COR-L47 (cell line): Measurements from ENCODE around the gene CCDC50.

Source experiments
- DNase-seq: peaks from one replicate; lab custom pipeline; 2025; lab: John Stamatoyannopoulos, UW

CCDC50 gene

GRCh38 chr3:191380001-191380400 is 50.8 kb downstream of the CCDC50 start:
- DNase-seq, result no peak

- no peak for DNase-seq
Measured at GRCh38 chr3:191381303-191381702, 52.1 kb downstream of the CCDC50 start.

DNA sequence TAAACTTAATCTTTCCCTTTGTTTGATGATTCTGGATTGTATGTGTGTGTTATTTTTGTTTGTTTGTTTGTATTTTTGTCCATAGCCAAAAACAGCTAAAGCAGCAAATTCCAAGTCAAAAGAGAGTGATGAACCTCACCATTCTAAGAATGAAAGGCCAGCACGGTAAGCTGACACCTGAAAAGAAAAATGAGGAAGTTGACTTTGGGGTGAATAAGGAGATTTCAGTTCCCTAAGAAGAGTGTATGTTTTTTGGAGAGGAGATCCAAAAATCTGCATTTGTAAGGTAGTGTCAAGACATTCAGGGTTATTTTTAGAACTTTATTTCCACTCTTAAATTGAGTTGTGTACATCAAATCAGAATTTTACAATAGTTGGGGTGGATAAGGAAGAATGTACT is 53.5 kb downstream of the CCDC50 start:
- DNase-seq, result no peak

- no peak for DNase-seq
Measured at GRCh38 chr3:191383124-191383523, 53.9 kb downstream of the CCDC50 start.

- no peak for DNase-seq
Measured at GRCh38 chr3:191385101-191385500, 55.9 kb downstream of the CCDC50 start.

GRCh38 chr3:191387441-191388077 is 58.4 kb downstream of the CCDC50 start:
- no peak for DNase-seq

DNA sequence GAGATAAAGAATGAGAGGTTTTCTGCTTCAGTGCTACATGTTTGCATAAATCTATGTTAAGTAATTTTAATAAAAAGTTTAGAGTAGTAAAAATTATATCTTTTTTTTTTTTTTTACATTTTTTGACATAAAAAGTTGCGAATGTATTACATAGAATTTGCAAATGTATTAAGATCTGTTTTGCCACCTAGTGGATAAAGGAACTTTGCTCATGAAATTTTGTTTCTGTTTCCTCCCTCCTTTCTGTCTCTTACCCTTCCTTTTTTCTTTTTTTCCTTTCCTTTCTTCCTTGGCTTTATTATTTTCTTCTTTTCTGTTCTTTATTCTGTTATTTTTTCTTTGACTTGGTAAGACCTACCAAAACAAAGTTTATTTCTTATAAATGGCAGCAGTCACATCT is 59.6 kb downstream of the CCDC50 start:
- DNase-seq, result no peak

DNA sequence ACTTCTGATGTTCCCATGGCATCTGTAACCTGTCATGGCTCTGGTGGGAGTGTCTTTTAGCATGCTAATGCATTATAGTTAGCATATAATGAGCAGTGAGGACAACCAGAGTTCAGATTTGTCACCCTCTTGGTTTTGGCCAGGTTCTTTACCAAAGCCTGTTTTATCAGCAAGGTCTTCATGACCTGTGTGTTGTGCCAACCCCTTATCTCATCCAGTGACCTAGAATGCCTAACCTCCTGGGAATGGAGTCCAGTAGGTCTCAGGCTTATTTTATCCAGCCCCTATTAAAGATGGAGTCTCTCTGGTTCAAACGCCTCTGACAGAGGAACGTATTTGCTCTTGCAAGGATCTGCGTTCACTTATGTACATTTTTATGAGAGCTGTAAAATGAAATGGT is 61.4 kb downstream of the CCDC50 start:
- DNase-seq, result no peak

DNA sequence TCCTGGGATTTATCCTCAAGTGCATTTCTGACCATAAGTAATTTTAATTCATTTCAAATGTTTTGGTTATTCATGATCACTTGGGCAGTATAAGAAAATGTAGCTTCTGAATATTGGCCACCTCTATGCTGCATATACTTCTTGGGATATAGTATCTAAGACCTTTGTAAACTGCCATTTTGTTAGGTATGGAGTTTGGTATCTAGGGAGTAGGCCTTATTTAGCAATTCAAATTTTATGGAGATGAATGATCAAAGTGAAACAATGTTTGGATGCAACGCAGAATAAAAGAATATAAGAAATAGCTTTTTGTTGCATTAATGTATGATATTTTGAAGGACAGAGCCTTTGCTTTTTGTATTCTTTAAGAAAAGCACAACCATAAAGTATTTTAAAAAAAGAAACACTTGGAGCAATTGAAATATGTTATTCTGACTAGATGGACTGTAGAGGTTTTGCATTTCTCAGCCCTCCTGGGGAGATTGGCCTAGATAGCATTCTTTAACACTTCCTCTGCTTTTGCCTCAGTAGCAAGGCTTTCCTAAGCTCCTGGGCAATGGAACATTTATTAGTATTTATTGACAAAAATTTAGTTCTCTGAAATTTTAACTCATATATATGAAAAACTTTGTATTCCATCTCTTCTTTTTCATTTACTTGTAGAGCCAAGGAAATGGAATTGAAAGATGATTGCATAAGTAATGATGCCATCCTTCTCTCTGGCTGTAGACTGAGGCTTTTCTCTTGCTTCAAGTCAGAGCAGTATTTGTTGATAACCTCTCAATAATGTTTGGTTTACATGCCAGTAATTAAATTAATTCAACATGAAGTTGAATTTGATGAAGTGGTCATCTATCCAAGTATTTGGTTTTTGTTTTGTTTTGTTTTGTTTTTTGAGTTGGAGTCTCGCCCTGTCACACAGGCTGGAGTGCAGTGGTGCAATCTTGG is 62.9 kb downstream of the CCDC50 start:
- no peak for DNase-seq

GRCh38 chr3:191393146-191393545 is 64.0 kb downstream of the CCDC50 start:
- no peak for DNase-seq

- no peak for DNase-seq
Measured at GRCh38 chr3:191397771-191398170, 68.6 kb downstream of the CCDC50 start.

GRCh38 chr3:191398607-191399006 is 69.4 kb downstream of the CCDC50 start:
- no peak for DNase-seq

DNA sequence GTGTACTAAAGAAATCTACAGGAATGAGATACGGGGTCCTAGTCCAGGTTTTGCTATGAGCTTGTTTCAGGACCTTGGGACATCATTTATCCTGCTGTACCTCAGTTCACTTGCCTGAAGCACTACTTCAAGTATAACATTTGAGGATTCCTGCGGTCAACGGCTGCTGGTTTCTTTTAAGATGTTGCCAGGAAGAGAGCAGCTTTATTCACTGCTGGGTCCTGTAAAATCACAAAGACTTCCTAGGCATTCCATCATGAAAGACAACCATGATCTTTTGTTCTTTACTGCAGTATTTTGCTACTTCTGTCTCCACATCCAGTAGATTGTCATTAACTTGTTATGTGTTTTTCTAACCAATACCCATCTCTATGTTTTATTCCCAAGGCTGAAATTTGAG is 70.7 kb downstream of the CCDC50 start:
- DNase-seq, result no peak

GRCh38 chr3:191401775-191402357 is 72.7 kb downstream of the CCDC50 start:
- DNase-seq, result no peak

- DNase-seq, result no peak
Measured at GRCh38 chr3:191409791-191410359, 80.7 kb downstream of the CCDC50 start.

- DNase-seq, result no peak
Measured at GRCh38 chr3:191412759-191413158, 83.6 kb downstream of the CCDC50 start.

GRCh38 chr3:191414286-191414685 is 85.1 kb downstream of the CCDC50 start:
- DNase-seq, result no peak

GRCh38 chr3:191414732-191415131 is 85.5 kb downstream of the CCDC50 start:
- DNase-seq, result peak; percentile 34

DNA sequence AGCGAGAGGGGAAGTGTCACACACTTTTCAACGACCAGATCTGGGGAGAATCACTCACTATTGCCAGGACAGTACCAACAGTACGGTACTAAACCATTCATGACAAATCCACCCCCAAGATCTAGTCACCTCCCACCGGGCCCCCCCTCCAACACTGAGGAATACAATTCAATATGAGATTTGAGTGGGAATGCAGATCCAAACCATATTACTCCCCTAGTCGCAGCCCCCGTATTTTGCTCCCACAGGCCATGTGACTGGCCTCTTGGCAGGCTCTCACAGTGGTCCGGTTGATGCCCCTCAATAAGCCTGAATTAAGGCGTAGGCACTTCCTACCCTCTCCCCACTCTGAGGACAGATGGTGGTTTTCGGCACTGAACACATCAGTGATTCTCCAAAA is 86.4 kb downstream of the CCDC50 start:
- no peak for DNase-seq

DNA sequence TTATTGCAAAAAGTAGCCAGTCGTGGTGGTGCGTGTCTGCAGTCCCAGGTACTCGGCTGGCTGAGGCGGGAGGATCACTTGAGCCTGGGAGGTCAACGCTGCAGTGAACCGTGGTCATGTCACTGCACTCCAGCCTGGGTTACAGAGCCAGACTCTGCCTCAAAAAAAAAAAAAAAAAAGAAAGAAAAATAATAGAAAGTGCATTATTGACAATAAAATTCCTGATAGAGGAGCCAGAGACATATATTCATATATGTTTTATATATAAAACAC is 88.2 kb downstream of the CCDC50 start:
- no peak for DNase-seq

DNA sequence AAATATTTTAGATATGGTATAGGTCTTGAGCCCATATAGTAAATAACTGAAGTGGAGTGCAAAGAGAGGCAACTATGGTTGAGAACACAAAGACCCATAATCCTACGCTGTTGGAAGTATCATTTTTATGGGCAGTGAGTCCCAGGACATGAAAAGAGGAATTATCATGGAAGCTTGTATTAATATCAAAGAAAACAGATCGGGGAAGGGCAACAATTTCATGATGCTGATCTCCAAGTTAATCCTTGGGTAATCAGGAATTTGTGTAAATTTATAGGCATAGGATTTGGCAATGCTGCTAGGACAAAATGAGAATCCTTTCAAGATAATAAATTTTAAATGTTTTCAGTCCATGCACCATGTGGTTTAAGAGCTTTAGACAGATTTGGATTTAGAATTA is 91.6 kb downstream of the CCDC50 start:
- DNase-seq, result no peak

DNA sequence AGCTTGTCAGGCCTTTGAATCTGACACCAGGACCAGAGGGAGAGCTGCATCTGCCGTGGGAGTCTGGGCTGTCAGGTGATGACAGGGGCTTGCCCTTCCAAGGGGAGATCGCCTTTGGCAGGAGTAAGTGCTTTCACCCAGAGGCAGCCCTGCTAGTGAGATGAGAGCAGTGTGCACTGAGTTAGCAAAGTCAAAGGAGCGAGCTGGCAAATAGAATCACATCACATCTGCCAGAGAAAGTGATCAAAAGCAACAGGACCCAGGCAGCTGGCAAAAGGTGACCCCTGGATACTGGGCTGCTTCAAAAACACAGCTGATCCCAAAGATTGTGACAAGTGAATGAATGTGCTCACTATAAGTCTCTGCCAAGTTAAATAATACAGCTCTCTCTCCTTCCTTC is 95.7 kb downstream of the CCDC50 start:
- no peak for DNase-seq

GRCh38 chr3:191425322-191425734 is 96.1 kb downstream of the CCDC50 start:
- DNase-seq, result no peak
